DMS53 treated with DMSO at 0.1 percent for 48 hours (cell line): ENCODE data around the gene XRRA1.
A peak's percentile ranks its signal among the peaks of the same experiment; 100 is the strongest.

Experiments
- DNase-seq: peaks from one replicate; lab custom pipeline; 2025; ENCODE audit not compliant: unreplicated experiment; lab: John Stamatoyannopoulos, UW

XRRA1 gene

DNA sequence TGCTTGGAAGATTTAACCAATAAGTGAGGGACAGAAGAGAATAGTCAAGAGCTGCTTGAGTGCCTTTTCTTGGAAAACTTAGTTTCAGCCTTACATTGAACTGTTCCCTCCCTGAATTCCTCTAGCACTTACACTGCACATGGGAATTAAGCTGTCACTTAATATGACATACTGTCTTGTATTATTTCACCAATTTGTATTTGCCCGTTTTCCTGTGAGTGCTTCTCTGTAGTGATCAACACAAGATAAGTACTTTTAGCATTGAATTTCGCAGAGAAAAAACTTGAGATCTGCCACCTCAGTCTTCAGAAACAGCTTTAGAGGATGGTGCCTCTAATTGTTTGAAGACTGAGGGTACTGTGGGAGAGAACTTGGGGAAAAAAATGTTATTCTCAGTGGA lies 3.9 kb upstream of the XRRA1 start:
- DNase-seq = no peak

DNA sequence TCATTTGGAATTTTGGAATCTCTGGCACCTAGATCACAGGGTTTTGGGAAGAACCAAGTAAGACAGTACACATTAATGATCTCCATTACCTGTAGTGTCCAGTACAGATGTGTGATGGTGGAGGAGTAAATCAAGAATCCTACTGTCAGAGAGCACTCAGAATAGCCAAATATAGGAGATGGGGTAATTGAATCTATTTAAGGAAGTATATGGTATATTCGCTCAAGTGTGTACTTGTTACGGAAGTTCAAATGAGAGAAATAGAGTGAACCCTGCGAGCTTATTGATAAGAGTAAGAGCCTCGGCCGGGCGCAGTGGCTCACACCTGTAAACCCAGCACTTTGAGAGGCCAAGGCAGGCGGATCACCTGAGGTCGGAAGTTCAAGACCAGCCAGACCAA lies 2.3 kb upstream of the XRRA1 start:
- no peak for DNase-seq

DNA sequence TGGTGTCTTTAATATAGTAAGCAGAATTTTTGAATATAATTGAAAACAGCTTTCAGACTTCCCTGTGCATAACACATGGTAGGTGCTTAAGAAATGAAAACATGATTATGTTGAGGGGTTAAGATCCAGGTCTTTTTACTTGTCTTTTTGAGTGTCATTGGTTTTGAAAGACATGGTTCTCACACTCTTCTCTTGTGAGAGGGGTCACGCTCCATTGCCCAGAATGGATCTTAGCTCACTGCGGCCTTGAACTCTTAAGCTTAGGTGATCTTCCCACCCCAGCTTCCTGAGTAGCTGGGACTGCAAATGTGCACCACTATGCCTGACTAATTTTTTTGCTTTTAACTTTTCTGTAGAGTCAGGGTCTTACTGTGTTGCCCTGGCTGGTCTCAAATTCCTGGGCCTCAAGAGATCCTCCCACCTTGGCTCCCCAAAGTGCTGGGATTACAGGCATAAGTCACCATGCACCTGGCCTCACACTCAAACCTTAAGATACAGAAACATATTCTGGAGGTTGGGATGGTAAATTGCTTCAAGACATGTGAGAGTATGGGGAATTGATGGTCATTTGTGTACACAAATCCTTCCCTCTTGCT lies 1.6 kb upstream of the XRRA1 start:
- no peak for DNase-seq

DNA sequence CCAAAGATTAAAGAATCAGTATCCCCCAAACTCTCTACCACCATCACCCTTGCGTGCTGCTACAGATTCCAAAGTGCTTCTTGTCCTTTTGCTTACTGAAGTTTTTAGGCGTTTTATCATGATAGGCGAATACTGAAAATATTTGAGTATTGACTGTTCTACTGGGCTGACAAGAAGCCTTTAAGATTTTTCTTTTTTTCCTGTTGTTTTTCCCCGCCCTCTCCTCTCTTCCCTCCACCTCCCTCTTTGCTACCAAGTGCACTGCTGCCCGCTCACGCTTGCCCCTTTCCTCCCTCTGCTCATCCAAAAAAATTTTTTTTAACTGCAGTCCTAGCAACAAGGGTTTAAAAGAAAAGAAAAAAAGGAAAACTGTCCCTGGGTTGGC lies 854 bp upstream of the XRRA1 start:
- DNase-seq = no peak

DNA sequence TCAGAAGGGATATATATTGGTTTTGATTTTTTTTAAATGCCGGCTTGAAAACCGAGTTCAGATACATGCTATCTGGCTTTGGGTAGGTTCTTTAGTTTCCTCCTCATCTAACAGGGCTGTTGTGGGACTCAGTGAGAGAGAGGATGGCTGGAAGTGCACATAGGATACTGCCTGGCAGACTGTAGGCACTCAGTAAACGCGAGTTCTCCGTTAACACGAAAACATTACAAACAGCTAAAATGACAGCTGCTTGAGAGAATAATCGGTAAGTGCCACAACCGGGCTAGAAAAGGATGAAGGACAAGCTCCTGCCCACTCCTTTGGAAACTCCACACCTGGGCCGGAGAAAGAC lies 369 bp downstream of the XRRA1 start:
- DNase-seq = peak; percentile 67

DNA sequence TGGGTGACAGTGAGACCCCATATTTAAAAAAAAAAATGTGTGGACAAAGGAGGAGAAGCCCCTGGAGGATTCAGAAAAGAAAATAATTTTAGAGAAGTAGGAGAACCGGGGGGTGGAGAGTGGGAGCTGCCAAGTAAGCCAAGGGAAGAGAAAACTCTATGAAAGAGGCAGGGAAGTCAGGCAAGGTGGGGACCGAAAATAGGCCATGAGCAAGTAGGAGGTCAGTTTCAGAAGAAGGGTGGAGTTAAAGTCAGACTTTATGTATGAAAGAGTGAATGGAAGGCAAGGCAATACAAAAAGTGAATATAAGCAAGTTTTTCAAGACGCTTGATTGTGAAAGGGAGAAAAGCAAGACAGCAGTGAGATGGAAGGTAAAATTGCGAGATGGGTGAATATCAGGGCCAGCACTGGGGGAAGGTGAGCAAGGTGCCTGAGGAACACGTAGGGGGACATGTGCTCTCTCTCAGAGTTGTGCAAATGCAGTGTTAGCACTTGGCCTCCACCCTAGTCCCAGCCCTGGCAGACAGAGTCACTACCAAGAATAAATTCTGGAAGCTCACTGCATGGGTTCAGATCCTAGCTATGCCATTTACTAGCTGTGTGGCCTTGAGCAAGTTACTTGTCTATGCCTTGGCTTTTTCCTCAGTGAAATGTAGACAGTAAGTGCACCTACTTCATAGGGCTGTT lies 6.7 kb downstream of the XRRA1 start:
- DNase-seq = no peak

DNA sequence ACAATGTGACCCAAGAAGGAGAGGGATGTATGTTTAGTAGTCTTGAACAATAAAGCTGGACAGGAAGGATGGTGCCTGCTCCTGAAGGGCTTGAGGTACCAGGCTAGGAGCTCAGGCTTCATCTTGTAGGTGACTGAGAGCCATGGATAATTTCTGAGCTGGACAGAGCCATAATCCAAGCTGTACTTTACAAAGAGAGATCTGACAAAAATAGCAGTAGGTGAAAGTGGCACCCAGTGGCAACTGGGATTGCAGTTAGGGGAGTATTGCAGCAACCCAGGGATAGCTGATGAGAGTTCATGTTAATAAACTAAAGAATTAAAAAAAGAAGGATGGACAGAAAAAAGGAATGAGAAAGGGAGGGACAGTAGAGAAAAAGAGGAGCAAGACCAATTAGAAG lies 7.4 kb downstream of the XRRA1 start:
- DNase-seq = no peak

DNA sequence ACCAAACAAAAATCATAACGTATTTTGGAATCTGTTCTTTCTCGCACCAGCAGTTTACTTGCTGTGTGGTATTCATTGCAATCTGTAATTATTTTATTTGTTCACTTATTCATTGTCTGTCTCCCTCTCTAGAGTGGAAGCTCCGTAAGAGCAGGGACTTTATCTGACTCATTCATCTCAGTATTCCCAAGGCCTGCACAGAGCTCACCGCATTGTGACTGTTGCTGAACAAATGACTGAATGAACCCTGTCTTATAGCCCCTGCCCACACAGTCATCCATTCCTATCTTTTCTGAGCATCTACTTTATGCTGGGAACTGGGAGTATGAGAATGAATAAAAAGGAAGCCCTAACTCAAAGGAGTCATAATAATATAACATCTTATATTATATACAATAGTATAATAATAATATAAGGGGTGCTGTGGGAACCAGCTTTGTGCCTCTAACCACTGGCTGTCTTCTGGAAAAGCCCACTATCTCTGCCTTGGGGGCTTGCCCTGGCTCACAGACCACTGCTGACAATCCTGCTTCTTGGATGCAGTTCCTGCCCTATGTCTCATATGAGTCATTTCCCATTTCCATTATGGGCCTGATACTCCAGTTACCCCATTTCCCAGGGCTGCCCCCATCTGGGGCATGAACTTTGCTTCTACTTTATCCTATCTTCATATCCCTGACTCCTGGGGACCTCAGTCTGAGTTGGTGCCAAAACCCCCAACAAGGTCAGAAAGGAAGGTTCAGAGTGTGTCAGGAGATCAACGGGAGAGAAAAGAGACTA lies 11.0 kb downstream of the XRRA1 start:
- DNase-seq = no peak

DNA sequence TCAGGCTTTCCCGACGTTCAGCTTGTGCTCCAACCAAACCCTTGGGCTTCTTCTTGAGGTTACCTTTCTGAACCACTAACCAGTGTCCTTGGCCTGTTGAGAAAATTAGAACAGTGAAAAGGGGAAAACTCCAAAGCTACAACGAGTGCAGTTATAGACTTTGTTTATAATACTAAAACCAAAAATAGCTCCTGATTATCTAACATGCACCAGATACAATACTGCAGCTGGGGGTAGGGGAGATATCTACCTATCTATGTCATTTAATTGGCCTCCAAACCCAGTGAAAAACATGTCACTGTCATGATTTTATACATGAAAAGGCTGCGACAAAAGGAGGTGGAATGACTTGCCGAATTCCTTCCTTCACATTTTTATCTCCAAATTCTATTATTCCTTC lies 11.9 kb downstream of the XRRA1 start:
- DNase-seq = no peak

DNA sequence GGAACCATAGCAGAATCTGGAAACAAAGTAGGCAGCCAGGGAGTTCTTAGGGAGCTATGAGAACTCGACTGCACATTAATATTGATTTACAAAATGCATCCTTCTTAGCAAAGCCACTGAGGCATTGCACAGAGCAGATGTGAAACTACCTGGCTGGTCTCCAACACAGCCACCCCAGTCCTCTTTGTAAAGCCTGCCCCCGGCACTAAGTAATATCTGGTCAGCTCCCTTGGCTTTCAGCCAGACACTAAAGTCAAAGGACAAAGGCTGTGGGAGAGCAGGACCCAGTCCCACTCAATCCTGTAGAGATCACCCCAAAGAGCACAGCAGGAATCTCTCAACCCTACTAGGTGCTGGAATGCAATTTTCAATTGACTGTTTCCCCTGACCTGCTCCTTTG lies 12.8 kb downstream of the XRRA1 start:
- DNase-seq = no peak

DNA sequence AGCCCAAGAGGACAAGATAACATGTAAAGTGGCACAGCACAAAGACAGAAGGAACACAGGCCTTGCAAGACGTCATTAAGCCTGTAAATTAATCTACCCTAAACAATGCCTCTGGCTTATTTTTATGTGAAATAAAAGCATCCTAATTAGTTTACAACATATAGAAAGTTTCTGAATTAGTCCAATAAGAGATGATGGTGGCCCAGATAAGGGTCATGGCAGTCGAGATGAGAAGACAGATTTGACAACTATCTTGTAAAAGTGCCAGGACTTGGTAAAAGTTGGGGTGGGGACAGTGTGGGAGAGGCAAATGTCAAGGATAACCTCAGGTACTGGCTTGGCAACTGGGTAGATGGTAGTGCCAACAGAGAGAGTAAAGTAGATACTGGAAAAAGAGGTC lies 13.6 kb downstream of the XRRA1 start:
- no peak for DNase-seq

DNA sequence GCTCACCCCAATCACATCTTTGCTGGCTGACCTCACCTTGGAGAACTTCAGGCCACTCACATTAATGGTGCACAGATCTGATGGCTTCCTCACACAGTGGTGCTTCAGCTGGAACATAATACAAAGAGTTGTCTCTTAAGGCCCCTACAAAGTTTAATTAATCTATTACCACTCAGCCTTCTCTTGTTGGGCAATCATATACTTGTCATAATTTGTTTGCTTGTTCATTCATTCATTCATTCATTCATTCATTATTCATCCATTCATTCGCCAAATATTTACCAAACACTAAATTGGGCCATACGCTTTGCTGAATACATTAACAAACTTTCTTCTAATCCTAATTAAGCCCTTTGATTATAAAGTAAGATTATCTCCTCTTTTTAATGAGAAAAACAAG lies 15.1 kb downstream of the XRRA1 start:
- DNase-seq = no peak

DNA sequence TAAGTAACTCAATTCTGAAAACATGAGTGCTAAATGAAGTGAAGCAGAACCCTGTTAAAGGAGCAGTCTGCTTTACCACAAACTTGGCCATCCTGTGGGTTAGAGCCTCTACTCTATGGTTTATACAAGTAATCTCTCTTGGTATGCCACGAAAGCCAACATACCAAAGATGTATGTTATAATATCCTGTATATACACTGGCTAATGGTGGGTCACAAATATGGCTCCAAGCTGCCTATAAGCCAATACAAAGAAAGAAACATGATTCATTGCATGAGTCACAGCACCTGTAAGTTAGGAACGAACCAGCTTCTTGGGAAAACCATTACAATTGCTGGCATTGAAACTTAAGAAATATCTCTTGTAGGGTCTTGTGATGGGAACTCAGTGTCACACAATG lies 16.1 kb downstream of the XRRA1 start:
- no peak for DNase-seq

DNA sequence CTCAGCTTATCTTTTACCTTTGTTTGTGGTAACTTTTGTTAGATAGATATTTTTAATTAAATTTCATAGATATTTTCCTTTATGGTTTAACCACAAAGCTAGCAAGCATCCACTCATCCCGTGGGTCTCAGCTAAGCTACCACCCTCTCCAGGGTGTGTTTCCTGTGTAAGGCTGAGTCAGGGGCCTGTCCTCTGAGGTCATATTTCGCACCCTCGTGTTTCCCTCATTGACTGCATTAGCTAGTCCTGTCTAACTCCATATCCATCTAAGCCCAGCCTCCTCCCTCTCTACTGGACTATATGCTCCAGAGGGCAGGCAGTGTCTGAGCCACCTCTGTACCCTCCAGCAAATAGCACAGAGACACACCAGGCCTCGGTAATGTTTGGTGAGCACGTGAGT lies 16.7 kb downstream of the XRRA1 start:
- DNase-seq = no peak

DNA sequence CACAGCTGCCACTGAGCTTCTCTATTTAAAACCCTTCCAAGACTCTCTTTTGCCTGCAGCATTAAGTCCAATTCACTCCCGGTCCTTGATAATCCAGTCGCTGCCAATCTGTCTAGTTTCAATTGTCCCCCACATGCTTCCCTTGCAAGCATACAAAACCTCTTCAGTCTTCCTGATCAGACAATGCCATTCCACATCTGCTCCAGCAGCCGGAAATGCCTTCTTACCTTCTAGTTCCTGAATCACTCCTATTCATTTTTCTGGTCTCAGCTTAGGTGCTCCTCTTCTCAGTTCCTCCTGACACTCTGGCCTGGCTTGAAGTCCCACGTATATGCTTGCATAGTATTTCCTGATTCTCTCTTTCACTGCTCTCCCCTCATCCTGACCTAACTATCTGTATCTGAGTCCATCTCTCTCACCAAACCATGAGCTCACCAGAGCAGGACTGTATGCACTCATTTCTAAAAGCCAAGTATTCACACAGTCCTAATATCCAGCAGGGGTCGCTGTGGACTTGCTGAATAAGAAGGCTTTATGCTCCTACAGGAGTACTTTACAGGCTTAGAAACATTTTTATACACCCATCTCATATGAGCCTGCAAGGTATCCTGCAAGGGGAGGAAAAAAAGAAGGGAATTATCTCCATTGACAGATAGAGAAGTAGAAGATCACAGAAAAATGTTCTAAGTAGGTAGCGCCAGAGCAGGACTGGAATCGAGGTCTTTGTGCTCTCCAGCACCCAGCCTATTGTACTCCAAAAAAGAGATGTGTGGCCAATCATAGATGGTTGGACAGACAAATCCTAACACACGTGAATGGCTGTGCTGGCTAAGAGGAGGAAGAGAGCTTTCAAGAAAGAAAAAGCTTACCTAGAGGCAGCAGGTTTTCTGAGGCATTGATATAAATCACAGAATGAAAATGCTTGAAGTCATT lies 19.2 kb downstream of the XRRA1 start:
- DNase-seq = peak; percentile 98

DNA sequence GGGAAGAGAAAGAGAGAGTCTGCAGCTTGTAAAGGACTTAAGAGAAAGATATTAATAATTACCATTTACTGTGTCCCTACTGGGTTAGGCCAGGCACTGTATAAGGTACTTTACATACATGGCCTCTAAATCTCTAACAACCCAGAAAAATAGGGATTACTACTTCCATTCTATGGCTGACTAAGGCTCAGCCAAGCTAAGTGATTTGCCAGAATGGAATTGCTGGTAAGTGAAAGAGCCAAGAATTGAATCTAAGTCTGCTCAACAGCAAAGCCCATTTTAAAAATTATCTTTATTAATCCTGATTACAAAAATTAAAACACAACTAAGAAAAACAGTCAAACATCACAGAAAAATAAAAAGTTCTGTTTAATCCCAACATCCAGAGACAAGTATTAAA lies 21.4 kb downstream of the XRRA1 start:
- no peak for DNase-seq

DNA sequence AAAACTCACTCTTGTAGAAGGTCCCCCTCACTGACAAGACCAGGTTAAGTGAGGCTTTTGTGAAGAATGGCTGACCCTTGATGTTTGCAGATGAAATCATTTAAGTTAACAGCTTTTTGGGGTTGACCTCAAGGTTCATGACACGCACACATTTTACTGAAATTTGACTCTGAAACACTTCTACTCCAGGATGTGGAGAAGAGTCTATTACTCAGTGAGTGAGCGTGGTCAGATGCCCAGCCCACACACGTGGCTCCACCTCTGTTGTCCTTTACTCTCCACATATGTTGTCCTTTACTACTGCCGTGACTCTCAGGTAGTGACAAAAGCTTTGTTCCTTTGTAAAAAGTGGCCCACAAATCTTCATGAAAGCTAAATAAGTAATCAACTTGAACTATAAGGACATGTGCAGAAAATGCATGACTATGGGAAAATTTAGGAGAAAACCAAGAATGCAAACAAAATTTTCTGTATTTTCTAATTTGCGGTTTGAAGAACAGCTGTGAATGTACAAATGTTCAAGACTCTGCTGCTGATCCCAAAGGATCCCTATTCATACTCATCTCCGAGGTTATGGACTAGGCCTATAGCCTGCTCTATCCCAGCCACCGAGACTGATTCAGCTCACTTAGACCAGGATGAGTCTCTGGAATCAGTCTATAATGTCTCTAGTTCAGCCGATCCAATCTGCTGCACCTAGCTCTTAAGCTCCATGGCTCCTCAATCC lies 22.4 kb downstream of the XRRA1 start:
- no peak for DNase-seq

DNA sequence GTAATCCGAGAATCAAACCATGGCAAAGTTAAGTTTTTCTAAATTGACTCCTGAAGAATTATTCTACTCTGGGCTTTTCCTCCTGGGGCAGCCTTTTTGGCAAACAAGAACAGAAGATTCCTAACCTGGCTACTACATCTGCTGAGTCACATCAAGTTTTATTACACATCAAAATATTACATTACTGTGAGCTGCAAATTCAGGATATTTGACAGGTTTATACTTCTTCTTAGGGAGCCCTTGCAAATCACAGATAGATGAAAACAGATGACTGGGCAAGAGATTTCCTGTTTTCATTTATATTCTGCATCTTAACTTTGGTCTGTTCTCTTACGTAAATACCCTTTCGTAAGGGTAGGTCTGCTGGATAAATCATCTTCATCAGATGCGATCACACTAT lies 23.6 kb downstream of the XRRA1 start:
- no peak for DNase-seq

DNA sequence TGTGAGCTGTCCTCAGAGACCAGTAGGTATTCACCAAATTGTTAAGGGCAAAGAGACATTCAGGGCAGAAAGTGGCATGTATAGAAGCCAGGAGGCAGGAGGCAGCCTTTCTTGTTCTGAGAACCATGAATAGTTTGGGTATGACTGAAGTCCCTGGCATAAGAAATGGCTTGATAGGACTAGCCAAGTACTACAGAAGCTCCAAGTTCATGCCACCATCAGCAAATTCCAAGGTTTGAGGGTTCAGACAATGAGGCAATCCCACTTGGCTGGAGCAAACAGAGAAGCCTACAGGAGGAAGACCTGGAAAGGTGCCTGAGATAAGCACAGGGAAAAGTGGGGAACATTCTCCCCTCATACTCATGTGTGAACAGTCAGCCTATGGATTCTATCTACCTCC lies 25.8 kb downstream of the XRRA1 start:
- DNase-seq = no peak

DNA sequence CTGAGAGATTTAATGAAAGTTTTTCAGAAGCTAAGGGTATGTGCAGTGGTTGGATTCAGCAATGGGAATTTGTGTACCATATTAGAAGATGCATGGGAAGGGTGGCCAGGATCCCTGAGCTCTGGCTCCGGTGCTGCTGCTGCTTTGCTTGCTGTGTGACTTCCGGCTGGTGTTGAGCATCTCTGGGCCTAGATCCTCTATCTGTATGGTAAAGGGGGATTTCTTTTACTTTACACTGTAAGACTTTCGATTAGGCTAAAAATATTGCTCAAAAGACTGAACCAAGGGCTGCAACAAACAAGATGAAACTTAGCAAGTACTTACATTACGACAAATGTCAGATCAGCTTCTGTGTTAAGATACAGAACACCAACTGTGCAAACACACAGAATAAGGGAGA lies 39.1 kb downstream of the XRRA1 start:
- no peak for DNase-seq

DNA sequence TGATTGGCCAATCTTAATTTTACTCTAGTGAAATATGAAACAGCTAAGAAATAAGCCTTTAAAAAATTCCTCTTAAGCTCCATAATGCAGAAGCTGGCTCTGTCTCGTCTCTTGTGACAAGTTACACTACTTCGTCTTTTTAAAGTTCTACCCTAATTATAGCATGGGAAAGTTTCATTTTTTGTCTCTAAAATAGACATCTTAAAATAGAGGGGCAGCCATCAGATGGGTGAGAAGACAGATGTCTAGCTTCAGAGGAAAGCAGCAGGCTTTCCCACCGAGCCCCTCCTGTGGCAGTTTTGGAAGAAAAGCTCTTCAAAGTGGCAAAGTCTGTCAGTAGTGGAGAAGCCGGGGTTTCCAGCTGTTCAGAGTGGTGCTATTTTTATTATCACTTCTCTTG lies 39.5 kb downstream of the XRRA1 start:
- no peak for DNase-seq
